NCI-H774 (cell line): ENCODE measurements around the gene MFN2.
"Not testable (repeated sequence)": the region's sequence is repeated elsewhere in the genome, so short reads cannot be mapped to it uniquely, and the experiment has no call there.

Experiments used
- DNase-seq: peaks from one replicate; lab custom pipeline; 2025; lab: John Stamatoyannopoulos, UW

Gene MFN2

DNA sequence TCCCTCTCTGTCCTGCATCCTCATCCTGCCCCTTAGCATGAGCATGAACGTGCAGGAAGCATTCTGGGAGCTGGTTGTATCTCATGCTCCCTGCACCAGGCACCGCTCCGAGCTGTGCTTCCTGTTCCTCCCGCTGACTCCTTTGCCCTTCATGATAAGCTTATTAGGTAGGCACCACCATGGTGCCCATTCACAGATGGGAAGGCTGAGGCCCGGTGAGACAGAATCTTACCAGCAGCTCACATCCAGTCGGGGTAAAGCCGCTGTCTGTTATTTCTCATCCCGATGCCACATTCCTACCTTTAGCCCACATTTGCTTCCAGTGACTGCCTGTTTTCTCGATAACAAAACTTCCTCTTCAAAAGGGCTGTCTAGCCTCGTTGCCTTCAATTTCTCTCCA is 46.3 kb downstream of the MFN2 start:
- no peak for DNase-seq

GRCh38 chr1:12028248-12028647 is 48.0 kb downstream of the MFN2 start:
- DNase-seq: no peak

DNA sequence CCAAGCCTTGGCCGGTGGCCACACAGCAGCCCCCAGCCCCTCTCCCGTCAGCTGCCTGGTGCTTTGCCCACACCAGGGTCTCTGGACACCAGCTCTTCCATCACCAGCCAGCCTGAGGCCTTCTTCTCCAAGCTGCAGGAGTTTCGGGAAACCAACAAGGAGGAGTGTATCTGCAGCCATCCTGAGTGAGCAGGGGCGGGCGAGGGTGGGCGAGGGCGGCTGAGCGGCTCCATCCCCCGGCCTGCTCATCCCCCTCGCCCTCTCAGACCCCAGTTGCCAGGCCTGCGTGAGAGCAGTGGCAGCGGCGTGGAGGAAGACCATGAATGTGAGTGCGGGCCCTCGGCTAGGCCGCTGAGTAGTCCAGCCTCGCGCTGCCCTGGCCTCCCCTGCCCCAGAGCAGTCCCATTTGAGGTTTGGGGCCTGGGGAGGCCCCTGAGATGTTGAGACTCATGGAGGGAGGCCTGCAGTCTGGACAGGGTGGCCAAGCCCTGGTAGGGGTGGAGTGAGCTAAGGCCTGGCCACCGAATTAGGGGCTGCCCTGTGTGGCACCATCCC is 48.8 kb downstream of the MFN2 start:
- DNase-seq: no peak

DNA sequence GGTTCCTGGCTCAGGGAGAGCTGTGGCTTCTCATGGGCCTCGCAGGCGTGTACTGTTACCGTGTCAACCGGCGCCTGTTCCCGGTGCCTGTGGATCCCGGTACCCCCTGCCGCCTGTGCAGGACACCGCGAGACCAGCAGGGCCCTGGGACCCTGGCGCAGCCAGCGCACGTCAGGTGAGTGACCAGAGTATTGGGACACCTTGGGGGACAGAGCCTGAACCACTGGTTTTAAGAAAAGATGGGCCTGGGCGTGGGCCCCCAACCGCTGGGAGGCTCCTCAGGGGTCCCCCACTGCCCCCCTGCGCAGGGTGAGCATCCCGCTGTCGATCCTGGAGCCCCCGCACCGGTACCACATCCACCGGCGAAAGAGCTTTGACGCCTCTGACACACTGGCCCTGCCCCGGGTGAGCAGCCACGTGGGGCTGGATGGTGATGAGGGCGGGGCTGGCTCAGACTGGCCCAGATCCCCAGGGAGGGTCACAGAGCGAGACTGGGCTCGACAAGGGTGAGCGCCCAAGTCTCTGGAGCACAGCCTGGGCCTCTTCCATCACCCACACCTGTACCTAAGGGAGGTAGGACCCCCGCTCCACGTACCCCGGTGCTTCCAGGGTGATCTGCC is 49.6 kb downstream of the MFN2 start:
- DNase-seq: no peak

DNA sequence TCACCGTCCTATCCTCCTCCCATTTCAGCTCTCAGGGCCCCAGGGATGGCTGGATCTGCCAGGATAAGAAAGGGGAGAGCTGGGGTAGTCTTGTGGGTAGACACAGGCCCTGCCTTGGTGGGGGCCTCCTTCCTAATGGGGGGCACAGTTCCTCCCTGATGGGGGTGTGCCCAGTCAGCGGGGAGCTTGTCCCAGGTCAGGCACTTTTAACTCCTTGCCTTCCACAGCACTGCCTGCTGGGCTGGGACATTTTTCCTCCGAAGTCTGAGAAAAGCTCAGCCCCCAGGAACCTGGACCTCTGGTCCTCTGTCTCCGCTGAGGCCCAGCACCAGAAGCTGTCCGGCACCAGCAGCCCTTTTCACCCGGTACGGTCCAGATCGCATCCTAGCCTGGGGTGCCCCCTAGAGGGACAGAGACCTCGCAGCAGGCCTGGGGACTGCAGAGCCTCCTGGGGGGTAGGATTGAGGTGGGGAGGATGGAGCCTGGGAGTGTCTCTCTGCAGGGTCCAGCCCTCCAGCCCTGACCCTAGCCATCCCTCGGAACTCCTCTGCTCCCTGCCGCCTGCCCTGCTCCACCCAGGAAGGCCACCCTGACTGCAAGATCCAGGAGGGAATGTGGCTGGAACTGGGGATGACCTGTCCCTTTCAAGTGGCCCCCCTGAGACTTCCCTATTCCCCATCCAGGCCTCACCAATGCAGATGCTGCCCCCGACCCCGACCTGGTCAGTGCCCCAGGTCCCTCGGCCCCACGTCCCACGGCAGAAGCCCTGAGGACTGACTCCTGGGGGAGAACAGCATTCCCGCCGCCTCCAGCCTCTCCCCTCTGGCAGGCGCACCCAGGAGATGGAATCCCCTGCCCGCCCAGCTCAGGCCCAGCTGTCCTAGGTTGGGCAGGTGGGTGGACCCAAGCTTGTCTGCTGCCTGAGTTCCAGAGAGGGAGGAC is 51.1 kb downstream of the MFN2 start:
- no peak for DNase-seq

DNA sequence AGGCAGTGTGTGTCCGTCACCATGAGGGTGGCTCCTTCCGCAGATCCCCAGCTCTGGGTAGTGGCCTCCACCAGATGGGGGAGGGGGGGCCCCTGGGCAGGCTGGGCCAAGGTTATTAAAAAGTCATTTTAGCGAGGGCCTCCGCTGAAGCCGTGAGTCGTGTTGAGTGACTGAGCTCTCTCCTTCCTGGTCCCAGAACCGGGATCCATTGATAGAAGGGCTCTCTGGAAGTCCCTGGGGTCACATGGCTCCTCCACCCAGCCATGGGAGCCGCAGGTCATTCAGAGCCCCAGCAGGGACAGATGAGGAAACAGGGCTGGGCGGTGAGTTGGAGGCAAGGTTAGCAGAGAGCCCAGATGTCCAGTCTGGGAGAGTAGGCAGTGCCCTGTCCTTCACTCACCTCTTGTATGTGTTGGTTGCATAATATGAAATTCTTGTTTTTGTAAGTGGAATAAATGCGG is 51.9 kb downstream of the MFN2 start:
- DNase-seq: no peak

GRCh38 chr1:12033441-12033840 is 53.2 kb downstream of the MFN2 start:
- DNase-seq: not testable (repeated sequence)

- DNase-seq: no peak
Observed at GRCh38 chr1:12034381-12034801, 54.1 kb downstream of the MFN2 start.

DNA sequence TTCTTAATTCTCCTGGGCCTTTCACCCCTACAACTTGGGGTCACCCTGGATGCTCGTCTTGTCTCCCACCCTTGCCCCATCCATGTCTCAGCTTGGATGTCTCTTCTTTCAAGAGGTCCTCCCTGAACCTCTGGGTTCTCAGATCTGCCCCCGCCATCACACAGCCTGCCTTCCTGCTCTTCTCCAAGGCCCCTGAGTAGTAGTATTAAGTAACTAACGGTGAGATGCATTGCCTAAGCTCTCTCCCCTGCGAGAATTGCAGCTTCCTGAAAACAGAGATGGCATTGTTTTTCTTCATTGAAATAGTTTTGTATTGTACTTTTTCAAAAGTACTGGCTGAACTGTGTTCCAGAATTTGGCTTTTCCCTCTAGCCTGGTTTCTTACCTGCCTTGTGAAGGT is 55.1 kb downstream of the MFN2 start:
- DNase-seq: no peak

- no peak for DNase-seq
Observed at GRCh38 chr1:12037486-12038355, 57.5 kb downstream of the MFN2 start.

DNA sequence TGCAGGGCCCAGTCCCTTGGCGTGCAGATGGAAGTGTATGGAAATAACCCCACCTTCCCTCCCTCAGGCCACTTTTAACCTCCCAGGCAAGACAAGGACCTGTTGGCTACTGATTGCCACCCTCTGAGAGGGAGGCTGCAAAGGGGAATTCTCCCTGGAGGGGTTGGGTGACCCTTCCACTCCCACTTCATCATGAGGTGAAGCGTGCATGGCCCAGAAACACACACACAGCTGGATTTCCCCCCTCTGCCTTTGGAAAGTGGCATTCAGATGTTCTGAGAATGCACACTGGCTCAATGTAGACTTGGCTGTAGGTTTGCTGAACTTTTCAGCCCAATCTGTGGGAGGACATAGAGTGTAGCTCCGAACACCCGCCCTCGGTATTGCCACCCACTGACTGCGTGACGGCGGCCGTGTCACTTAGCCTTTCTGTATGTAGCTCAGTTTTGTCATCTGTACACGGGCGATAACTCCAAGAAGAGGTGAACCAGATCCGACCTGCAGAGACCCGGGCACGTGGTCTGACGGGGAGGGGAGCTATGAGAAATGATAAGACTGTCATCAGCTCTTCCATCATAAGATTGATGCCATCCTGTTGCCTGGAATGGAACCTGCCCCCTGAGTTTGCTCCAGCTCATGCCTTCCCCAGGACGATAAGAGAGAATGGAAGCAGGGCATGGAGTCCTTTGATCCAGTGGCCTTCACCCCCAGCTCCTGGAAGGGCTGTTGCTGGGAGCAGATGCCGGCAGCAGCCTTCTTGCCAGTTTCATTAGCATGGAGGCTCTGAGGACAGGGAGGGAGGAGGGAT is 58.3 kb downstream of the MFN2 start:
- DNase-seq: no peak

GRCh38 chr1:12039164-12039525 is 58.9 kb downstream of the MFN2 start:
- DNase-seq: no peak

GRCh38 chr1:12039824-12040456 is 59.7 kb downstream of the MFN2 start:
- not testable (repeated sequence) for DNase-seq

DNA sequence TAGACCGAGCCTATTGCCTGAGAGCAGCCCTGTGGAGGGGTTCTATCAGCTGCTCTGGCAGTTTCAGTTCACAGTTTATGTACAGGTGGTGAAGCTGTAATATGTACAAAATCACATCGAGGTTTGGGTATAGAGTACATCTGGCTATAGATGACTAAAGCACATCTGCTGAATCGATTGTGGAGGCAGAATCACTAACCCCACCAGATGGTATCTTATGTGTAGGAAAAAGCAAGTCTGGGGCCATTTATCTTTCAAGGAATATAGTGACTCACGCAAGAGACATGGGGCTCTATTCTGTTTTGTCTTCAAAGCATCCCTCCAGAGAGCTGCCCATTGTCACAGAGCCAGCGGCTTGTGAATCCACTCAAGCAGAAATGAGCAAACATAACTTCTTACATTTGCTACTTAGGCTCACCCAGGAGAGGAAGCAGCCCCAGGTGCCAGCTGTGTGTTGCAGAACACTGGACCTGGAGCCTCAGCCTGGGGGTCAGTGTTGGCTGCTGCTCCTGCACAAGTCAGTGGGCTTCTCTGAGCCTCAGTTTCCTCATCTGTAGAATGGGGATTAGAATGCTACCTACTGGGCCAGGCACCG is 60.3 kb downstream of the MFN2 start:
- no peak for DNase-seq

GRCh38 chr1:12044187-12044877 is 64.1 kb downstream of the MFN2 start:
- not testable (repeated sequence) for DNase-seq

DNA sequence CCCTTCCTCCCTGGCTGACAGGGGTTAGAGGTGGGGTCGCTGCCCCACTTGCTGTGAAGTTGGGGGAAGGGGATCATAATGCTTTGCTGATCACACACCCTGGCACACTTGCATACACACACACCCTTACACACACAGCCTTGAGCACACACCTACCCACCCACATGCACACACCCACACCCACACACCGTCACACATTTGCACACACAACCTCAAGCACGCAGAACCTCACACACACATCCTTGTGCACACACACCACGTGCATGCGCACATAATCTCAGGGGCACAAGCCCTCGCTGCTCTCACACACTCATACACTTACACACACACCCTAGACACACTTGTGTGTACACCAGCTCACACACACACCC is 66.5 kb downstream of the MFN2 start:
- DNase-seq: no peak

DNA sequence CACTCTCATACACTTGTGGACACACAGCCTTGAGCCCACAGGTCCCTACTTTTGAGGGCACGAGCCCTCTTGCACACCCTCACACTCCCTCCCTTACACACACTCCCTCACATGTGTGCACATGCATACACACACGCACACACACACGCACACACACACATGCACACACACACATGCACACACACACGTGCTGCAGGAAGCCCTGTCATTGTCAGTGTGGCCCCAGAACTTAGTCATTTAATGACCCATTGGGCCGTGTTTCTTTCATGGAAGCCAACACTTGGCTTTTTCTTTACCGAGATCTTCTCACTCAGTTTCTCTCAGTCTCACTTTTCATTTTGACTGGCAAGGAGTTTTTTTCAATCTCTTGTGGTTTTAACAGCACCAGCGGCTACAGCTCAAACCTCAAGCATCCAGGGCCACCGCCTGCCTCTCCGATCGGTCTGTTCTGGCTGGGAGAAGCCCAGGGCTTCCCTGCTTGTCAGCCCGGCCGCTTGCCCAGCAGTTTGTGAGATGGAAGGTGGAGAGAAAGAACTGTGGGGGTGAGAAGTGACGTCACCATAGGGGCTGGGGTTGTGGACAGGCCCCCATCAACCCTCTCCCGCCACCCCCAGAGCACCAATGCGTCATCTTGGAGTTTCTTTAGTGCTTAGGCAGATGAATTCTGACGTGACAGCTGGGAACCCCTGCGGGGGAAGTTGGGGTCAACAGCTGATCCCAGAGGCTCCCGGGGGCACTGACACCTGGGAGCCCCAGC is 67.1 kb downstream of the MFN2 start:
- no peak for DNase-seq

GRCh38 chr1:12048372-12048771 is 68.1 kb downstream of the MFN2 start:
- no peak for DNase-seq

GRCh38 chr1:12049616-12050015 is 69.4 kb downstream of the MFN2 start:
- DNase-seq: no peak
